GM13977 (cell line): ENCODE results near the gene PKD2L2.
A peak's percentile ranks its signal among the peaks of the same experiment; 100 is the strongest.
"Not testable (repeated sequence)": the region's sequence is repeated elsewhere in the genome, so short reads cannot be mapped to it uniquely, and the experiment has no call there.

Source experiments
- DNase-seq: peaks from one replicate; pipeline ENCODE4 v3.0.0; 2012; ENCODE audit warnings: low spot score
- in situ Hi-C: fragments of 300-500 bp; cut with MboI; formaldehyde crosslinking; loops from one replicate; pipeline ENCODE4 v1.12.0; 2022; ENCODE audit warnings: low sequenced_read_pairs, low pct_unique_long_range_greater_than_20kb, mixed read lengths, inconsistent platforms; ENCODE audit not compliant: unreplicated experiment
- TF ChIP-seq, protein P1 (sequence below): IDR thresholded peaks from 2 replicates; pipeline ENCODE4 v1.5.1; 2012; ENCODE audit warnings: mild to moderate bottlenecking, control low read depth; ENCODE audit not compliant: insufficient read depth; ENCODE audit errors: extremely low read depth, missing control alignments

PKD2L2 gene

DNA sequence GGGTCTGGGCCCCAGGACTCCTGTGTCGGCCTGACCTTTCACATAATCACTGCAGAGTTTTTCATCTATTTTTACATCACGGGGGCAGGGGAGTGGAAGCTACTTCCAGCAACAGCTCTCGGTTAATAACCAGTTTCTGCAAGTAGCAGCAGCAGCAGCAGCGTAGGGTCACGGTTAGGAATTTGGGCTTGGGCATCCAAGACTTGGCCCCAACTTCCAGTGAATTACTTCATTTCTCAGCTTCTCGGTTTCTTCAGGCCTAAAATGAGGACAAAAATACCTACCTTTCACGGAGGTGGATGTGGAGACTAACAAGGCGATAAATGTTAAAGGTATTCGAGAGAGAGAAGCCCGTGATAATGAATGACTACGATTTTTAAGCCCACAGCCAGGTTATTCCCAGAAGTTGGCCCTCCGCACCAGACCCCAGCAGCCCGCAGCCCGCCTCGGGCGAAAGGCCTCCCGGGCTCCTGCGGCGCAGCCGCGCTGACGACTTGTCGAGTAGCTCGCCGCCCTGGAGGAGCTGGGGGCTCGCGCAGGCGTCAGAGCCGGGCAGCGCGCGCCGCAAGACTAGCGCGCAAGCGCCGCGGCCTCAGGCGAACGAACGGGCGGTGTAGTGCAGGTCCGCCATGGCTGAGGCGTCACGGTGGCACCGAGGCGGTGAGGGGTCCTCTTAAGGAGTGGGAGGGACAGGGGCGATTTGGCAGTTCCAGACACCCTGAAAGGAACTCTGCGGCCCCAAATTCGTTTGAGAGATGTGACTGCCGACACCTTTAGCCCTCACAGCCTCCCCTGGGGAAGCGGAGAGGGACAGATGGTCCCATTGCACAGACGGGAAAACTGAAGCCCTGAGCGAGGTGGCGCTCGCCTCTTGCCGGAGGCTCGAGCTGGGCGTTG is at the start of gene PKD2L2:
Gene PKD2L2 (plus strand): TSS at position 595 of the 897 bp plus-strand sequence. CDS start 35 bp downstream, at position 630.
- in situ Hi-C loops = no loop called here
- peak; percentile 80 for DNase-seq
- TF ChIP-seq, protein P1, sequence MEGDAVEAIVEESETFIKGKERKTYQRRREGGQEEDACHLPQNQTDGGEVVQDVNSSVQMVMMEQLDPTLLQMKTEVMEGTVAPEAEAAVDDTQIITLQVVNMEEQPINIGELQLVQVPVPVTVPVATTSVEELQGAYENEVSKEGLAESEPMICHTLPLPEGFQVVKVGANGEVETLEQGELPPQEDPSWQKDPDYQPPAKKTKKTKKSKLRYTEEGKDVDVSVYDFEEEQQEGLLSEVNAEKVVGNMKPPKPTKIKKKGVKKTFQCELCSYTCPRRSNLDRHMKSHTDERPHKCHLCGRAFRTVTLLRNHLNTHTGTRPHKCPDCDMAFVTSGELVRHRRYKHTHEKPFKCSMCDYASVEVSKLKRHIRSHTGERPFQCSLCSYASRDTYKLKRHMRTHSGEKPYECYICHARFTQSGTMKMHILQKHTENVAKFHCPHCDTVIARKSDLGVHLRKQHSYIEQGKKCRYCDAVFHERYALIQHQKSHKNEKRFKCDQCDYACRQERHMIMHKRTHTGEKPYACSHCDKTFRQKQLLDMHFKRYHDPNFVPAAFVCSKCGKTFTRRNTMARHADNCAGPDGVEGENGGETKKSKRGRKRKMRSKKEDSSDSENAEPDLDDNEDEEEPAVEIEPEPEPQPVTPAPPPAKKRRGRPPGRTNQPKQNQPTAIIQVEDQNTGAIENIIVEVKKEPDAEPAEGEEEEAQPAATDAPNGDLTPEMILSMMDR = peak; percentile 29

DNA sequence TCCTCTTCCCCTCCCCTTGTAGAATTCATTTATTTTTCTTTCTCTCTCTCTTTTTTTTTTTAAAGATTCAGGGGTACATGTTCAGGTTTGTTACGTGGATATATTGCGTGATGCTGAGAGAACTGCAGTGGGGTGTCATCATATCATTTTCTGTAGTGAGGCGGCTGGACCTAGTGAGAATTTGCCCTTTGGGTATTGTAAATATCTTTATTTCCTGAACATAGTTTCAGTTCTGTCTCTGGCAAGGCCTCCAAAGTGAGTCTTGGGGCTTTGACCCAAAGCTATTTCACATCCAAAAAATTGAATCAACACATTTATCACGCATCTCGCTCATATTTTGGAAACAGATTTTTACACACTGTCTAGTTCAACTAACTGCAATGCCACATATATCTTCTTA is 47.0 kb upstream of the PKD2L2 start:
- TF ChIP-seq, protein P1 = no peak
- DNase-seq = no peak
- in situ Hi-C loops = no loop called here

- TF ChIP-seq, protein P1 = no peak
- no peak for DNase-seq
These were observed 45.5 kb upstream of the PKD2L2 start for GRCh38 chr5:137843676-137844299.

DNA sequence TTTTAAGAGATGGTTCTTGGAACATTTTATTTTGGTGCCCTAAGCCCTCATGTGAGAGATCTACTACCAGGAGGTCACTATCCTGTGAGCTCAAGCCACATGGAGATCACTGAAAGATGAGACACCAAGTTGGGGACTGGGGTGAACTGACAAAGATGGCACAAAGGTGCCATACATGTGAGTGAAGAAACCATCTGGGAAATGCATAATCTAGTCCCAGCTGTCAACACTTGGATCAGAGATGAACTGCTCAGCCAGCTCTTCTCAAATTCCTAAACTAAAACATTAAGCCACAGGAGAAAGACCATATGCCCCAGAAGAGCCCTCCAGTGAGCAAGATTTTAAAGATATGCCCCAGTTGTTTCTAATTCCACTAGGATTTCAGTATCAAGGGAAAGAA is 43.8 kb upstream of the PKD2L2 start:
- TF ChIP-seq, protein P1 = no peak
- DNase-seq = no peak
- in situ Hi-C loops = no loop called here

More at GRCh38 chr5:137843676-137844299, 45.5 kb upstream of the PKD2L2 start:
- in situ Hi-C loops = no loop called here

- in situ Hi-C loops = no loop called here
- peak; percentile 29 for DNase-seq
- TF ChIP-seq, protein P1 = no peak
These were observed 41.6 kb upstream of the PKD2L2 start for GRCh38 chr5:137847687-137848086.

- in situ Hi-C loops, DNase-seq: not testable (repeated sequence)
These were observed 36.1 kb upstream of the PKD2L2 start for GRCh38 chr5:137853165-137853564.

GRCh38 chr5:137856201-137856600 is 33.1 kb upstream of the PKD2L2 start:
- in situ Hi-C loops = no loop called here
- TF ChIP-seq, protein P1 = no peak
- DNase-seq = peak; percentile 17
